Activated T-cell treated with anti-CD3 and anti-CD28 coated beads for 48 hours (primary cell): ENCODE data around the gene LAMTOR4.
"Not testable (repeated sequence)": the region's sequence is repeated elsewhere in the genome, so short reads cannot be mapped to it uniquely, and the experiment has no call there.

ENCODE experiments used
- DNase-seq: peaks from one replicate; pipeline ENCODE4 v3.0.0-alpha.2; 2020; ENCODE audit warnings: low read depth

The LAMTOR4 gene

DNA sequence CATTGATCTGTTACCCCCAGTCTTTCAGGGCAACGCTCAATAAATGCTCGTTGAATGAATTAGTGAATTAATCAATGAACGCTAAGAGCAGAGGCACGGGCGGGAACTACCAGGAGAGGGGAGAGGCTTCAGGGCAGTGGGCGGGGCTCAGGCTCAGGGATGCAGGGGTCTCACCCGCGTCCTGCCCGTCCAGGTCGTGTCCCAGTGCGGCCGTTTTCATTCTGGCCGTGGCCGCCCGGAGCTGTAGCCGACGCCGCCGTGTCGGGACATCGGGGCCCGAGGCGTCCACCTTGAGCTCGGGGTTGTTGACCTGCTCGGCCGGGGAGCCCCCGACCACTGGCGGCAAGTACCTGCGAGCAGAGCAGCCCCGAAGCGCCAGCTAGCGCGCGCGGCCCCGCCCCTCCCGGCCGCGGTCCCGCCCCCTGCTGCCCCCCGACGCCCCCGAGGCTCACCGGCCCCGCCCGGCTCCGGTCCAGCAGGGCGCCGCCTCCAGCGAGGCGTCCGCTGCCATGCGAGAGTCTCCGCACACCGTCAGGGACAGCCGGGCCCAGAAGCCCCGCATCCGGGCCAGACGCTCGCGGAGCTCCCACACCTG is 22.5 kb downstream of the LAMTOR4 start:
- DNase-seq = no peak

DNA sequence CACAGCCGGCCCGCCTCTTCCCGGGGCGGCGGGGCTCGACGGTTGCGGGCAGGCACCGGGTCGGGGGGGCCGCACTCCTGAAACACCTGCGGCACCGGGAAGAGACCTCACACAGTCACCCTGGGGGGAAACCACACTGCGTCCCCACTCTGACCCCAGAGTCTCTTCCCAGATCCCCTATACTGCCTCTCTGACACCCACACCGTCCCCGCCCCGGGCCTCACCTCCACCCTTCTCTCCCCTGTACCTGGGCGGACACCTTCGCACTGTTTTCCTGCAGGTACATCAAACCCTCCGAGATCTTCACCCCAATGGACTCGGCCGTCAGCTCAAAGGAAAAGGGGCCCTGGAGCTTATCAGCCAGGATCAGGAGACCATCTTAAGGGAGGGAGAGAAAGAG is 23.1 kb downstream of the LAMTOR4 start:
- DNase-seq = no peak

DNA sequence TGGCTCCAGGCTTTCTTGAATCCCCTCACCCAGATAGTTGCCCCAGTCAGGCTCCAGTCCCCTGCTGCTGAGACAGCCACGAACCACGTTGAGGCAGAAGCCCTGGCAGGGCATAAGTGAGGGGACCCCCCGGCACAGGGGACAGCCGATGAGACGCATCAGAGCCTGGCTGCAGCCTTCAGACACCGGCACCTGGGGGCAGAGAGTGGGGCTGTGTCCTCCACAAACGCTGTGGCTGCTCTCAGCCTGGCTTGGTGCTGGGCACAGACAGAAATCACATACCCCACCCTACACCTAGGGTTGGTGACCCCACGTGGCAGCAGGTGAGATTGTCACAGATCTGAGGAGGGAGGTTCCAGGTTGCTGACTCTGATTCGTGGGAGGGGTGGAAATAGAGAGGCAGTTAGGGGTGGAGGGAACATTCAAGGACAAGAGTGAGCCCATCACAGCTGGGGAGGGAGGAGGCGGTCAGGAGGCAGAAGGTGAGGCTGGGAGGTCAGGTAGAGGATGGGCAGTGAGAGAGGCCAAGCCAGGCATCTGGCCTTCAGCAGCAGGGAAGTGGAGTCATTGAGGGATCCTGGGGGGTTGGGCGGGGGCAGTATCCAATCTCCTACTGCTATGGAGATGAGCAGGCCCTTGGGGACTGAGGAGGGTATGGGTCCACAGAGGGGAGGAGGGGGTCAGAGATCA is 25.2 kb downstream of the LAMTOR4 start:
- no peak for DNase-seq

DNA sequence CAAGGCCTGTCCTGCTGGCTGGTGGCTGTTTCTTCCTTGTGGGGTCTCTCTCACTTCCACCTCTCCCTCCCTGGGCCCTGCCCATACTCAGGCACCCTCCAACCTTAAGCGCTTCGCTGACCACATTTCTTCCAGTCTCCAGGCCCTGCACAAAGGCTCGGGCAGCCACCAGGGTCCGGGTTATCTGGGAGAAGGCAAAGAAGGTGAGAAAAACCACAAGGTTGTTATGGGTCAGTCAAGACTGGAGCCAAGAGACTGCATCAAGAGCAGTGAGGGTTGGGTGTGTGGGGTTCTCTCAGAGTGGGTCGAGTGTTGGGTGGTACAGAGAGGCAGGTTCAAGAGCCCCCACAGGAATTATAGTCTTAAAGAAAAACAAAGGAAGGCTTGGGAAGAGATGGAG is 25.9 kb downstream of the LAMTOR4 start:
- DNase-seq = no peak

DNA sequence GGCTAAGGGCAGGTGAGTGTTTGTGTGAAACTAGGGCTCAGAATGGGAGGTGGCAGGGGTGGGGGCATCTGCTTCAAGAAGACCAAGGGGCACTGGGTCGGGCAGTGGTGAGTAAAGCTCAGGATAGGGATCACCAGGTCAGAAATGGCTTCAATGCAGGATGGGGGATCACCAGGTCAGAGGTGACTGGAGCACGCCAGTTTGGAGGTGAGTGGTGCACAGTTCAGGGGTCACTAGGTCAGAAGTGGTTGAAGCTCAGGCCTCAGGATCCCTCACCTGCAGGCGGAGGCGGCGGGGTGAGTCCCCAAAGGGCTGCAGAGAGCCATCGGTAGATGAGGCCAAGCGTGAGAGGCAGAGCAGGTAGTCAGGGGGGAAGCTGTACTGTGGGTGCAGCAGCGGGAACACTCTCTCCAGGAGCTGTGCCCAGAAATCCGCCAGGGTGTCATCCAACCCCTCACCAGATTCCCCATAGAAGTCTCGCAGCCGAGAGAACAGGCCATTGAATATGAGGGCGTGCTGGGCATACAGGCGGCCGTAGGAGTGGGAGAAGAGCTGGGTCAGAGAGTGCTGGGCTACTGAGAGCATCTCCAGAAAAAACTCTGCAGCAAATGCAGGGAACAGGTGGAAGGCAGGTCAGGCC is 26.7 kb downstream of the LAMTOR4 start:
- DNase-seq = no peak

DNA sequence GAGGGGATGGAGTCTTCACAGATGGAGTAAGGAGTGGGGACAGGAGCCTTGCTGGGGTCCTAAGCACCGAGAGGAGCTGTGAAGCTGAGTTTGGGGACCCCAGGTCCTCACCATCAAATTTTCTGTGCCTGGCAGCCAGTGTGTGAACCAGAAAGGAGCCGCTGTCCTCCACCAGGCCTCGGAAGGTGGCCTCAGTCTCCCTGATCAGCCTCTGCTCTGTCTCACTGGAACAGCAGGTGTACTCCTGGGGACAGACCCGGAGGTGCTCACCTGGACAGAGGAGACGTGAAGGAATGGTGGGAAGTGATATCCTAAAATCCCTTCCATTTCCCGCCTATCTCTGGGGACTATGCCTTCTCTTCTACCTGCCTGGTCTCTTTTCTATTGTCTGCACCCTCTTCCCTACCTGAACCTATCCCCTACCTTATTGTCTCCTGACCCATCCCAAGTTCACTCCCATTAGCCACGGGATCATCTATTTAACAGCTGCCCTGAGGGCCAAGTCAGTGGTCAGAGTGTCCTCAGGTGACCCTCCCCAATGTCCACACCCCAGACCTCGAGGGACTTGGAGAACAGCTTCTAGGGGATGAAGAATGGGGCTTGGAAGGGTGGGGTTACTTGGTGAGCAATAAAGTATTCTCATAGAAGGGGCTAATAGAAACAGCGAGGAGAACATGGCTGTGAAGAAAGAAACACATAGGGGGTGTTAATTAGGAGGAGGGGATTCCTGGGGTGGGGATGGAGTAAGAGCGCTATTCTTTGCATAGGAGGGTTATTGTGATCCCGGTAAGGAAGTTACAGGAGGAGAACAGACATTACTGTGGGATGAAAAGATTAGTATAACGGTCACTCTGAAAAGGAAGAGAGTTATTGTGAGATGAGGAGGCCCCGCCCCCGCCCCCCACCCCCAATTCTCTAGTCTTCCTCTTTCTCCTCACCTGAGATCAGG is 27.7 kb downstream of the LAMTOR4 start:
- no peak for DNase-seq

DNA sequence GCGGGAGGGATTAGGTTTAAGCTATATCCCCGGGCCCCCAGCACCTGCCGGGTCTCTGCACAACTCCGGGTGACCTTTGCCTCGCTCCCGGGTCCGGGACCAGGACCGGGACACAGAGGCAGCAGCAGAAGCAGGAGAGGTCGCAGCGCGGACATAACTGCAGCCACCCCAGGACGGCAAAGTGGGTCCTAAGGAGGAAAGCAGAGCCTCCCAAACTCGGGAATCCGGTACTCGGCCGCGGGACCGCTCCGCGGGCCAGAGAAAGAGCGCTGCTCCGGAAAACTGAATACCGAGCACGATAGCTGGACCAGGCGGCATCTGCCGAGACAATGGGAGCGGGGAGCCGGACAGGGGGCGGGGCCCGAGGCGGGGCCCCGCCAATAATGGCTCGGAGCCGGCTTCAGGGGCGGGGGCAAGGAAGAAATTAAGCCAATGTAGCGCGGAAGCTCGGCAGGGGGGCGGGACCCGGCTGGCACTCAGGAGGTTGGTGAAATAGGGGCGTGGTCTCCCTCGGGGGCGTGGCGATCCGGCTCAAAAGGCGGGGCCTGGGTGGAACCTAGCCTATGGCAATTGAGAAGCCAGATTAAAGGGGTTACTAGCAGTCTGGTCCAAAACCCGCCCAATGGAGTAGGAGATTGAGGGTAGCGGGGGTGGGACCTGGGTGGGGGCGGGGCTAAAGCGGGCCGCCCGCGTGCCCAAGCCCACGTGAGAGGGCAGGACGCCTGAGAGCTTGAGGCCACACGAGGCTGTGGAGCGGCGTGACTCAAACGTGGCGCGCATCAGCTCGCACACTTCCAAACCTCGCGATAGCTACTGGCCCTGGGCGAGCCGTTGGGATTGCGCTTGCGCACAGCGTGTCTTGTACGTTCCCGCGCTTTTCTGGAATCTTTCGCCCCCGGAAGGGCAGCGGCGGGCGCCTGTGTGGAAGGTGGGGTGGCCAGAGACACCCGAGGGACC is 28.6 kb downstream of the LAMTOR4 start, which contains the start of the genes GPC2 and STAG3:
Gene GPC2, minus strand, starts transcription at position 337 of the 957 bp plus-strand sequence. Its CDS starts 182 bp downstream, at position 155.
Gene STAG3, plus strand, starts transcription at position 874 of the 957 bp plus-strand sequence. CDS start 2,639 bp downstream, outside the sequence.
- DNase-seq = peak; percentile 98

DNA sequence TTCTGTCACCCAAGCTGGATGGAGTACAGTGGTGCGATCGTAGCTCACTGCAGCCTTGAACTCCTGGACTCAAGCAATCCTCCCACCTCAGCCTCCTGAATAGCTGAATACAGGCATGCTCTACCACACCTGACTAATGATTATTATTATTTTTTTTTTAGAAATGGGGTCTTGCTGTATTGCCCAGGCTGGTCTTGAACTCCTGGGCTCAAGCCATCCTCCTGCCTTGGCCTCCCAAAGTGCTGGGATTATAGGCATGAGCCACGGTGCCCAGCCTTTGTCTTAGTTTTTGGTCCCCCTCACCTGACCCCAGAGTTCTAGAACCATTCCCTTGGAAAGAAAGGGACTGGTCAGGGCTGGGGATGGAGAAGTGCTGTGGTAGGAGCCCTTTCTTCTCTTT is 31.4 kb downstream of the LAMTOR4 start:
- DNase-seq = not testable (repeated sequence)

DNA sequence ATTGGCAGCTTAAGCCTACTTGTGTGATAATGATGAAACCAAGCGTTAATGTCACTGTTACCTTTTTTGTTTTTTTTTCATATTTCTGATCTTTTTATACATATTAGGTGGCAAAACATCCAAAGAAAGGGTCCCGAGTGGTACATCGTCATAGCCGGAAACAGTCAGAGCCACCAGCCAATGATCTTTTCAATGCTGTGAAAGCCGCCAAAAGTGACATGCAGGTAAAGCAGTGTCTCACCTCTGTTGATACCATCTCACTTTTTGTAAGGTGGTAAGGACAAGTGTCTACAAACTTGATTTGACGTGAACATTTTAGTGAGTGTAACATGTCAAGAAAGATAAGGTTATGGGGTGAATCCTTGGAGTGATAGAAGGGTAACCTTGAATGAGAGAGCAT is 33.9 kb downstream of the LAMTOR4 start:
- DNase-seq = not testable (repeated sequence)

DNA sequence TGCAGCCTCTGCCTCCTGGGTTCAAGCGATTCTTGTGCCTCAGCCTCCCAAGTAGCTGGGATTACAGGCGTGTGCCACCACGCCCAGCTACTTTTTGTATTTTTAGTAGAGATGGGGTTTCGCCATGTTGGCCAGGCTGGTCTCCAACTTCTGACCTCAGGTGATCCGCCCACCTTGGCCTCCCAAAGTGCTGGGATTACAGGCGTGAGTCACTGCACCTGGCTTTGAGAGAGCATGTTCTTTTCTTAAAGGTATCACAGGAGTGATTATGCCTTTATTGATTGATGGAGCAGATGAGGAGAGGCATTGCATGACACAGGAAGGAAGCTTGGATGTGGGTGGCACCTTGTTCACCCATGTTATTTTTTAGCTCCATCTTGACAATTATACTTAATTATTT is 34.4 kb downstream of the LAMTOR4 start:
- not testable (repeated sequence) for DNase-seq

DNA sequence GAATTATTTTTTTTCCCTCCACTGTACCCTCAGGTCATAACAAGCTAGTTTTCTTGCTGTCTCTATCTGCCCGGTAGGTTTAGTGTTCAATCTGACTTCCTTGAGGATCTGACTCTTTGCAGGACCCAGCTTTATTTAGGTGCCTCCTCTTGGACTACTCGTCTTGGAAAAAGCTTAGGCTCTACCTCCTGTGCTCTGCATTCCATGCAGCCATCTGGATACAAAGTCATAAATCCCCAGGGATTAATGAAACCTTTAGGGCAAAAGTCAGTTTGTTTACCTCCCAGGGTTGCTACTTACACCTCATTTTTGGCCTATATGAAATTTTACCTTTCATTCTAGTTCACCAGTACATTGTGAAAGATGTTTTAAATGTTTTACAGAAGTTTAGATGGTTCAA is 37.0 kb downstream of the LAMTOR4 start:
- no peak for DNase-seq

DNA sequence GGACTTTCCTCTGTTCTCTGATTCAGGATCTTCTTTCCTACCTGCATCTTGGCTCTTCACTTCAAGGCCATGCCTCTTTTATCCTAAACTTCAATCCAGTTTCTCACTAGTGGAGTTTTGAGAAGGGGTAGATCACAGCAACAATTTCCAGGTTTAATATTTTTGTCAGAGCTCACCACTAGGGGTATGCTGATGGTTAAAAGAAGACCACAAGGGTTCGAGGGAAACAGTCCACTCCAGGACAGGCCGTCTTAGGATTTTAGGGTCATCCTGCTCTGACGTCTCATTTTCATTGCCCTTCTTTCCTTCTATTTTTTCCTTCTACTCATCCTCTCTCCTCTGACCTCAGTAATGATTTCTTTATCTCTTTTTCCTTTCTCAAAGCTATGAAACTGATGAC is 40.3 kb downstream of the LAMTOR4 start:
- no peak for DNase-seq

DNA sequence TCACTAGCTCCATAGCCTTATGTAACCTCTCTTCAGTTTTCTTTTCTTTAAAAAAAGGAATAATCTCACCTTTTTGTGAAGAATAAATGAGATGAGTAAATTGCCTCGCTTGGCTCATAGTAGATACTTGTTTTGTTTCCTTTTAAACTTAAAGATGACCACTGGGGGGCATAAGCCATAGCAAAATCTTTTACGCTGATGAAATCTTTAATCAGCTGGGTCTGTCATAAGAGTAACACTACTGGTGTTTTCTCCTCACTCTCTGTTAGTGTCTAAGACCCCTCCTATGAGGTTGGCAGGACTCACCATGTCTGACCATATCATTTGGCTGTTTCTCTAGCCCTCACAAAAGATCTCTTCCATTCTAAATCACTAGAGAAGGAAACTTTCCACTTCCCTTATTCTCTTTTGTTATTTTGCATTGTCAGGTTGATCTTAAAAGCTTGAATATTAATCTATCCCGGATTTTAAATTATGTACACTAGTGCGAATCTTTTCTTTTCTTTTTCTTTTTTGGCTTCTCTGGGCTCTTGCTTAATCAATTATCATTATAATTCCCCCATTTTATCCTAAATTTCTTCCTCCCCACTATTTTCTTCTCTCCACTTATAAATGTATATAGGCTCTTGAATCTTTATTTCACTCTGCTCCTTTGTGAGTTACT is 41.5 kb downstream of the LAMTOR4 start:
- no peak for DNase-seq

DNA sequence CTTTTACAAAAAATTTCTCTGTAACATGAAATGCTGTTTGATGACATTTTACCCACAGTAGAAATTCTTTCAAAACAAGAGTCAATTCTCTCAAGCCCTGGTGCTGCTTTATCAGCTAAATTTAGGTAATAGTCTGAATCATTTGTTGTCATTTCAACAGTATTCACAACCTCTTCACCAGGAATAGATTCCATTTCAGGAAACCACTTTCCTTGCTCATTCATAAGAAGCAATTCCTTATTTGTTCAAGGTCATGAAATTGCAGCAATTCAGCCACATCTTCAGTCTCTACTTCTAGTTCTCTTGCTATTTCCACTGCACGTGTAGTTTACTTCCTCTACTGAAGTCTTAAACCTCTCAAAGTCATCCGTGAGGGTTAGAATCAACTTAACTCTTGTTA is 43.1 kb downstream of the LAMTOR4 start:
- no peak for DNase-seq

DNA sequence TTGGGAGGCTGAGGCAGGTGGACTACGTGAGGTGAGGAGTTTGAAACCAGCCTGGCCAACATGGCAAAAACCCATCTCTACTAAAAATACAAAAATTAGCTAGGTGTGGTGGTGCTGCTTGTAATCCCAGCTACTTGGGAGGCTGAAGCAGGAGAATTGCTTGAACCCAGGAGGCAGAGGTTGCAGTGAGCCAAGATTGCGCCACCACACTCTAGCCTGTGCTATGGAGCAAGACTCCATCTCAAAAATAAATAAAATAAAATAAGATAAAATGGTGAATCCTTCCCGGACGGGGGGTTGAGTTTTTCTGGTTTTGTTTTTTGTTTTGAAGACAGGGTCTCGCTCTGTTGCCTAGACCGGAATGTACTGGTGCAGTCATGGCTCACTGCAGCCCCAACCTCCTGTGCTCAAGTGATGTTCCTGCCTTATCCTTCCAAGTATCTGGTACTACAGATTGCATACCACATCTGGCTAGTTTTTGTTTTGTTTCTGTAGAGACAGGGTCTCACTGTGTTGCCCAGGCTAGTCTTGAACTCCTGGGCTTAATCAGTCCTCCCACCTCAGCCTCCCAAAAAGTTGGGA is 43.7 kb downstream of the LAMTOR4 start:
- DNase-seq = not testable (repeated sequence)

DNA sequence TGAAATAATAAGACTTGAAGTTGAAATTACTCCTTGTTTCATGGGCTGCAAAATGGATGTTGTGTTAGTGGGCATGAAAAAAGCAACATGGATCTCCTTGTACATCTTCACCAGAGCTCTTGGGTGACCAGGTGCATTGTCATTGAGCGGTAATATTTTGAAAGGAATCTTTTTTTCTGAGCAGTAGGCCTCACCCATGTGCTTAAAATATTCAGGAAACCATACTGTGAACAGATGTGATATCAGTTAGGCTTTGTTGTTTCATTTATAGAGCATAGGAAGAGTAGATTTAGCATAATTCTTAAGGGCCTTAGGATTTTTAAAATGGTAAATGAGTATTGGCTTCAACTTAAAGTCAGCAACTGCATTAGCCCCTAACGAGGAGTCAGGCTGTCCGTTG is 44.3 kb downstream of the LAMTOR4 start:
- no peak for DNase-seq

DNA sequence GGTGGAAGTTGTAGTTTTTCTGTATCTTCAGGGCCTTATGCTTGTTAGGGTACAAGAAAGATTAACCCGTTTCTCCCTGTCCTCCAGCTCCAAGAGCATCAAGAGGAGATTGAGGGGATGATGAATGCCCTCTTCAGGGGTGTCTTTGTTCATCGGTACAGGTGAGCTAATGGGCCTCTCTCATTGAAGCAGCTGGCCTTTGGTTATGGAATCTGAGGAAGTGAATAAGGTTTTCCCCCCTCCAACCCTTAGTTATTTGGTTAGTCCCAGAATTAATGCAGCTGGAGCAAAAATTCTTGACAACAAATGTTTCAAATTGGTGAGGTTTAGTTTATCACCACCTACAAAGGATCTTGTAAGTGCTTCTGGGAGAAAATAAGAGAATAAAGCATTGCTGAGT is 46.5 kb downstream of the LAMTOR4 start:
- no peak for DNase-seq

DNA sequence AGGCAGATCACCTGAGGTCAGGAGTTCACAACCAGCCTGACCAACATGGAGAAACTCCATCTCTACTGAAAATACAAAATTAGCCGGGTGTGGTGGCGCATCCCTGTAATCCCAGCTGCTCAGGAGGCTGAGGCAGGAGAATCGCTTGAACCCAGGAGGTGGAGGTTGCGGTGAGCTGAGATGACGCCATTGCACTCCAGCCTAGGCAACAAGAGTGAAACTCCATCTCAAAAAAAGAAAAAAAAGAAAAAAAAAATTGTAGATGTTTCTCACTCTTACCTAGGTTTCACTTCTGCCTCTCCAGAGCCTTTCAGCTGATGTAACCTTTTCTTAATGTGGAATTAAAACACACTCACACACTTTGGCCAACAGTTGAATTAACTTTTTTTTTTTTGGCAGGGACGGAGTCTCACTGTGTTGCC is 47.2 kb downstream of the LAMTOR4 start:
- not testable (repeated sequence) for DNase-seq

DNA sequence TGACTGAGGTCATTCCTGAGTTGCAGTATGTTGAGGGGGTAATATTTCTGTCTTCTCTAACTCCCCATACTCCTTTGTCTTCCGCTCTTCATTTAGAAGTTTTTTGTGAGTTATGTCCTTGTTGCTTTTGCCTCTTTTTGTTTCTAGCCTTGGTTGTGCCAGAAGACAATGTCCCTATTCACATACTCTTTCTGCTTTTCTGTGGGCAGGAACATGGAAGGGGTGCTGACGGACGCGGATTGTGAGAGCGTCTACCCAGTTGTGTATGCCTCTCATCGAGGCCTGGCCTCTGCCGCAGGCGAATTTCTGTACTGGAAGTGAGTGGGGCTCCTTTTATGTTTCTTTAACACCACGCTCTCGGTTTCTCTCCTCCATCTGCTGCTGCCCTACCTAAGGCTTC is 49.5 kb downstream of the LAMTOR4 start:
- no peak for DNase-seq

DNA sequence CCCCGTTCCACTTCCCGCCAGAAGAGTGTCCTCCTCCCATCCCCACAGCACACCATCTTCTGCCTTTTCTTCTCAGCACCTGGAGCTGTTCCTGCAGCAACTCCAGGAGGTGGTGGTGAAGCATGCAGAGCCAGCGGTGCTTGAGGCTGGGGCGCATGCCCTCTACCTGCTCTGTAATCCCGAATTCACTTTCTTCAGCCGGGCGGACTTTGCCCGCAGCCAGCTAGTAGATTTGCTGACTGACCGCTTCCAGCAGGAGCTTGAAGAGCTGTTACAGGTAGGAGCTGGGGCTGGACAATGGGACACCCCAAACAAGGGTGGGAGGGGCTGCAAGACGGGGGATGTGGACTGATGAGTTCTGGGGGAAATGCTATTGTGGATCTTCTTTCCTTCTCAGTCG is 52.0 kb downstream of the LAMTOR4 start:
- no peak for DNase-seq
